HG03064 (cell line): Measurements from ENCODE around the gene AFAP1.

Source experiments
- ATAC-seq: cut with Tn5 transposase; IDR thresholded peaks from one replicate; pipeline ENCODE4 v1.9.1; 2021; ENCODE audit warnings: low read depth; ENCODE audit not compliant: unreplicated experiment

Gene AFAP1, protein sequence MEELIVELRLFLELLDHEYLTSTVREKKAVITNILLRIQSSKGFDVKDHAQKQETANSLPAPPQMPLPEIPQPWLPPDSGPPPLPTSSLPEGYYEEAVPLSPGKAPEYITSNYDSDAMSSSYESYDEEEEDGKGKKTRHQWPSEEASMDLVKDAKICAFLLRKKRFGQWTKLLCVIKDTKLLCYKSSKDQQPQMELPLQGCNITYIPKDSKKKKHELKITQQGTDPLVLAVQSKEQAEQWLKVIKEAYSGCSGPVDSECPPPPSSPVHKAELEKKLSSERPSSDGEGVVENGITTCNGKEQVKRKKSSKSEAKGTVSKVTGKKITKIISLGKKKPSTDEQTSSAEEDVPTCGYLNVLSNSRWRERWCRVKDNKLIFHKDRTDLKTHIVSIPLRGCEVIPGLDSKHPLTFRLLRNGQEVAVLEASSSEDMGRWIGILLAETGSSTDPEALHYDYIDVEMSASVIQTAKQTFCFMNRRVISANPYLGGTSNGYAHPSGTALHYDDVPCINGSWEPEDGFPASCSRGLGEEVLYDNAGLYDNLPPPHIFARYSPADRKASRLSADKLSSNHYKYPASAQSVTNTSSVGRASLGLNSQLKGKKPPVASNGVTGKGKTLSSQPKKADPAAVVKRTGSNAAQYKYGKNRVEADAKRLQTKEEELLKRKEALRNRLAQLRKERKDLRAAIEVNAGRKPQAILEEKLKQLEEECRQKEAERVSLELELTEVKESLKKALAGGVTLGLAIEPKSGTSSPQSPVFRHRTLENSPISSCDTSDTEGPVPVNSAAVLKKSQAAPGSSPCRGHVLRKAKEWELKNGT

DNA sequence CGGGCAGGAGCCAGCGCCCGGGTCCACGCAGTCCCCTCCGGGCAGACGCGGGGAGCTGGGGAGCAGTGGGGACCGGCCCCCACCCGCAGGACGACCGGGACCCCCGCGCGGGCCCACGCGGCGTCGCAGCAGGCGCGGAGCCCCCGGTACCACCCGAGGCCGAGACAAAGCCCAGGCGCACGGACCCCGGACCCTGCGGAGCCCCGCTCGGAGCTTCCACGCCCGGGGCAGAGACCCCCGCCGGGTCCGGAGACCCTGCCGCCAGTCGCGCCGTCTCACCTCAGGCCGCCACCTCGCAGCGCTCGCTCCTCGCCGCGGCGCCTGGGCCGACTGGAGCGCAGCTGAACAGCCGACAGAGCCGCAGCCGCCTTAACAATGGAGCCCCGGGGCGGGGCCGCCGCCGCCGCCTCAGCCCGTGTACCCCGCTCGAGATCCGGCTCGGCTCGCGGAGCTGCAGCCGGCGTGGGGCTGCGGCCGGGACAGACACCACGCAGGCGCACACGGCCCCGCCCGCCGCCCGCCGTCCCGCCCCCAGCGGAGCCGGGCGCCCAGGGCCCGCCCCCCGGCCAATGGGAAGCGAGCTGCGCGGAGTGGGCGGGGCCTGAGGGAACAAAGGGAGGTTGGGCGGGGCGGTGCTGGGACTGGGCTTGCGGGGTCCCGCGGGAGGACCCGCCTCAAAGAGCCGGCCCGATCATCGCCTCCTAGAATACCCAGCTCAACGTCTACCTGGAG is at the start of gene AFAP1:
Gene AFAP1, minus strand, starts transcription at position 485 of the 732 bp plus-strand sequence. CDS start 67,783 bp downstream, outside the sequence.
- no peak for ATAC-seq

DNA sequence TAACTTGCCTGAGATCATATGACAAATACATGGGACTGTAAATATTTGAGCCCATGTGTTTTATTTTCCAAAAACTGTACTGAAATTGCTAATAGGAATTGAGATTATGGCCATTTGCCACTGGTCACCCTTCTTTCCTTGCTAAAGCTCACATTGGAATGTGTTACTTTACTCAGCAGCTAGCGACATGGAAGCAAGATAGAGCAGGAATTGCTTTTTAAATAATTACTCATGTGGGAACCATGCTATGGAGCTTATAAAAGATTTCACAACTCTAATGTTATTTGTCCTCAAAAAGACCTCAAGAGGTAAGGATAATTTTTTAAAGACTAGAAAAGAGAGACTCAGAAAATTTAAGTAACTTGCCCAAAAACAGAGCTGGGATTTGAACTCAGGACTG is 48.8 kb upstream of the AFAP1 start:
- no peak for ATAC-seq

DNA sequence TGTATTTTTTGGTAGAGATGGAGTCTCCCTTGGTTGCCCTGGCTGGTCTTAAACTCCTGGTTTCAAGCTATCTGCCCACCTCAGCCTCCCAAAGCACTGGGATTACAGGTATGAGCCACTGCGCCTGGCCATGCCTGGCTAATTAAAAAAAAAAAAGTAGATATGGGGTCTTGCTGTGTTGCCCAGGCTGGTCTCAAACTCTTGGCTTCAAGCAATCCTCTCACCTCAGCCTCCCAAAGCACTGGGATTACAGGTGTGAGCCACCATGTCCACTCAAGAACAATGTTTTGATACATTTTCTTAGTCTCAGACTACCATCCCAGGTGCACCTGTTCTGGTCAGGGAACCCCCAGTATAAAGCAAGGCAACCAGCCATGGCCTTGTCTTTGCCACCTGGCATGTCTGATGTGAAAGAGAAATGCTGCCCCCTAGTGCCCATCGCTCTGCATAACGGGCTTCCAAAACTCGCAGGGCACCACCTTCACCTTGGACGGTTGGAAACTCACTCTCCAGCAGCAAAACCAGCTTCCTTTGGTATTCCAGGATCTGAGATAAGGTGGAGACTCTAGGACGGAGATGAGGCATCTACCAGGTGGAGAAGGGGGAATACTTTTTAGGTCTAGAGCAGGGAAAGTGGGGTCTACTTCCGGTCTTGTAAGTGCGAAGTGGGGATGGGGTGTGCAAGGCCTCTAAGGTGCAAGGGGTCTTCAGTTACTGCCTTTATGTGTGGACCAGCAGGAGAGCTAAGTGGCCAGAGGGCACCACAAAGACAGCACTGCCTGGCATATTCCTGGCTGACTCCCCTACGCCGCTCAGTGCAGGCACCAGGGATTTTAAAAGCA is 47.7 kb upstream of the AFAP1 start:
- ATAC-seq: no peak

DNA sequence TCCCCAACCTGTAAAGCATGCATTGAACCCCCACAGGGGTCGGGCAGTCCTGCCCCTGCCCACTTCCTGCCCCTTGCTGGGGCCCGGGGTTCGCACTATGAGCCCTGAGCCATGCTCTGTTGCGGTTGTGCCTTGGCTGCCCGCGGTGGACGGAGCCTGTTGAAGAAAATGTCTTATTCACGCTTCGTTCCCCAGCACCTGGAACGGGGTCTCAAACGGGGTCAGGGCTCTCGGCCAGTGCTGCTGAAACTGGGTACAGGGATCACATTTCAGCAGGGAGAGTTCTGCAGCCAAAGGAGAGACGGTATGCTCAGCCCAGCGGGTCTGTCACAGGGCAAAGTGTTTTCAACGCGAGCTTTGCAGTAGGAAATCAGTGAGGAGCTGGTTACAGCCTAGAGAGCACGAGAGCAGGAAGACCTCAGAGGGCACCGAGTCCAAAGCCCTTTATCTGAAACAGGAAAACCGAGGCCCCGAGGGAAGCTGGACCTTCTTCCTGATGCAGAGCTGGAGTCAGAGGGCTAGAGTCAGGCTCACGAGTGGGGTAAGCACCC is 46.3 kb upstream of the AFAP1 start:
- no peak for ATAC-seq

DNA sequence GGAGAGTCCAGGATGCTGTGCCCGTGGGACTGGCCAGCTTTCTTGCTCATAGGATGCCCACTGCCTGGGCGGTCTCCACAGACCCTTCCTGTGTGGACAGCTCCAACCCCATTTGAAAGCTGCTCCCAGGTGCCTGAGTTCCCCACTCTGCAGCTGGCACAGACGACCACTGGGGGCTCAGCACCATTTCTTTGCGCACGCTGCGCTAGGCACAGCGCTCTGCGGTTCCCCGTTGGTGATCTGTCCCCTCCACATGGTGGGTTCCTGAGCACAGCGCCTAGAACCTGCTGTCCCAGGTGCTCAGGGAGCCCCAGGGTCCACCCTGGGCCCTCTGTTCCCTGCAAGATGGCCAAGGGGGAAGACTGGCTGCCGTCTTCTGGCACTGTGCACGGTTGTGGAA is 45.4 kb upstream of the AFAP1 start:
- no peak for ATAC-seq

DNA sequence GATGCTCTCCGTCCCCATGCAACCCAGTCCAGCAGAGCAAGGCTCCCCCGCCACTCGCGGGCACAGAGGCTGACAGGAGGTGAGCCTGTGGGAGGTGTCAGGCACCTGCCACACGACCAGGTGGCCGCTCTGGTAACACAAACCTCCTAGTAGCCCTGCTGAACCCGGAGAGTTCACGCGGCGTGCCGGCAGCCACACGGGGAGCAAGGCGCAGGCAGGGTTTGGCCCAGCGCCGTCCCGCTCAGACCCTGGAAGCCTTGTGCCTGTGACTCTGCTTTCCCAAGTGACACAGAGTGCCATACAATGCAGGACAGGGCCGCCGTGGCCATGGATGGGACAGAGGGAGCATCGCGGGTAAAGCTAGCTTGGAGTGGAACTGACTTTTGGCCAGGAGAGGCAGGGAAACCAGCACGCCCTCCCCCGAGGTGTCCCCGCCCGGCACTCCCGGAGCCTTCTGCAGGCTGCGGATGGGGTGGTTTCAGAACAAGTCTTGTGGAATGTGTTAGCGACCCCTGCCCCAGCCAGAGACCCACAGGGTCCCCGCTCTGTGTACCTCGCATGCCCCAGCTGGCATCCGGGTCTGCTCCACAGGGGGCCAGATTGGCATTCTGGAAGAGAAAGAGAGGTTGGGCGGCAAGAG is 44.7 kb upstream of the AFAP1 start:
- no peak for ATAC-seq

DNA sequence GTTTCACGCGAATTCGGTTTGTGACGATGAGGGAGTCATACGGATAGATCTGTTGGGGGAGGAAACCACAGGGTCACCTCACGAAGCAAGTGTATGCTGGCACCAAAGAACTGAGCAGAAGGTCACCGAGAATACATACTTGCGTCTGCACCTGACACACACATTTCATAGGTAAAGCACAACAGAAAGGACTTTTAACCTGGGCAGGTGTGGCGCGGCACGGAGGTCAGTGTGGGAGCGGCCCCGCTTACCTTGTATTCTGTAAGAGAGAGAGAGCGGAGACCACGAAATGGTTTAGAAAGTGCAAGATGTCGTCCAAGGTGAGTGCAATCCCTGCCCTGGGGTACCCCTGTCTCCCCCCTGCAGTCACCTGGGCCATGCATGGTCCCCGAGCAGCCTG is 43.6 kb upstream of the AFAP1 start:
- no peak for ATAC-seq

DNA sequence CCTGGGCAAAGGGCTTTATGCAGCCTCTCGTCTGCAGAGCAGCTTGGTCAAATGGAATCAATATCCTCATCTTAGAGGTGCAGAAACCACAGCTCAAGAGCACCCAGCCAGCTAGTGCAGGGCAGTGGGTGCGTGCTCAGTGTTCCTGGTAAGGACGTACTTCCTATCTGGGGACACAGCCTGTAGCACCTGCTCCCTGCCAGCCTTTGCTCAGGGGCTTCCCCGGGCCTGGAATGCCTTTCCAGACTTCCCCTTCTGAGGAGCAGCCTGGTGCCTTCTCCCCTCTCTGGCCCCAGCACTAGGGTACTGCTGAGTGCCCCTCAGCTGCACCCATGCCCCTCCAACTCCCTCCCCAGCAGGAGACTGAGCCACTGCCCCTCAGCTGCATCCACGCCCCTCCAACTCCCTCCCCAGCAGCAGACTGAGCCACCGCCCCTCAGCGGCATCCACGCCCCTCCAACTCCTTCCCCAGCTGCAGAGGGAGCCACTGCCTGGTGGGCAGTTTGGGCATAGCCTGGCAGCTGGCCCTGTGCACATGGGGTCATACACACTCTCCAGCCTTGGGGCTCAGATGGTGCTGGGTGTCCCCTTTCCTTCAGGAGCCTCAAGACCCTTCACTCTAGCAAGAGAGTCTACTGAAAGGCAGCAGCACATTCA is 42.2 kb upstream of the AFAP1 start:
- ATAC-seq: no peak

DNA sequence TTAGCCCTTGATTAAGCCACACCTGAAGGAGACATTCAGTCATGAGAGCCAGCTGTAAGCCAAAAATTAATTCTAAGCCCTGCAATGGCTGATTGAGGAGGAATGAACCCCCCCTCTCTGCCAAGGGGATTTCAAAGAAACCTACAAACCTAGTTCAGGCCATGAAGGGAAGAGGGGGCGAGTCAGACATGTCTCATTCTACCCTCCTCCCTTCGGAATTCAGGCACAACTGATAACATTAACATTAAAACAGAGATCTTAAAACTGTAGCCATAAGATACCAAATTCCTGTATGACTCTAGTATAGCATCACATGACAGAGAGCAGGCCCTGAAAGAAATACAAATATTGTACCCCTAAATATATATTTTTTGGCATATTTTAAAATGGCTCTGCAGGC is 40.4 kb upstream of the AFAP1 start:
- ATAC-seq: no peak

DNA sequence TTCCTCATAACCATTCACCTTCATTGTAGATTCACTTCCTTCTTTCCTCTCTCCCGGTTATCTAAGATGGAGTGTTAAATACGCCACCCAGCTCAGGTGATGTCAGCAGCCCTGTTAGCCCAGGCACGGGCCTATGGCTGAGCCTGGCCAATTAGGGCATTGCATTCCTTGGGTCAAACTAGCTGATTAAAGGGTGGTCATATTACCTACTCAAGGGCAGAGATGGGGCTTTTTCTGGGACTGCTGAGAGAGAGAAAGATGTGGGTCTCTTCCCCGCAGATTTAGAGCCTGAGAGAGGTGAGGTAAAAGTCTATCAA is 39.9 kb upstream of the AFAP1 start:
- no peak for ATAC-seq

DNA sequence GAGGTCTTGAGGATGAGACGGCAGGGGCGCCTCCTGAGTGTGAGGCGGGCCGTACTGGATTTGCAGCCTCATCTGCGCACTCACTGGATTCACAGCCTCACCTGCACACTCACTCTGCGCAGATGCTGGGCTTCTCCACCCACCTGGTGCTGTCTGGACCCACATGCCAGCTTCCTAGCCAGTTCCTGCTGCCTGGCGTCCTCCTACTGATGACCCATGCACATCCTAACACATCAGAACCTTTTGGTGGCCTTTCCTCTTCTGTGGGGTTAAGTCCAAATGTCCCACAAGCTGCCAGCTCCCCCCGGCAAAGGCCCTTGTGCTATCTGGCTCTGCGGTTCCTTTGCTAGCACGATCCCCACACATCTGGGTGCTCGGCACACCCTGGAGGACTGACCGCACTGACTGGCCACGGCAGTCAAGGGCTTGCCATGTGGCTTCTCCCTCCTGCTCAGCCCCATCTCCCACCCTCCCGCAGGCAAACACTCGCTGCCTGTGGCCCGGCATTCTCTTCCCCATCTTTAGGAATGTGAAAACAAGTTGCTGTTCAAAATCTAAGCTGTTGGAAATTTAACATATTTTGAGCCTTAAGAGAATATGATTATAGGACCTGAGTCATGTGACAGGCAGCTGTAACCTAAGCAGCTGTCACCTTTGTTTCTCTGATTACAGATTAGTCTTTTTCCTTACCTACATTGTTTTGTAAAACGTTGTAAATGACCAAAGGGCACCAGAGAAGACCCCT is 39.4 kb upstream of the AFAP1 start:
- ATAC-seq: no peak

DNA sequence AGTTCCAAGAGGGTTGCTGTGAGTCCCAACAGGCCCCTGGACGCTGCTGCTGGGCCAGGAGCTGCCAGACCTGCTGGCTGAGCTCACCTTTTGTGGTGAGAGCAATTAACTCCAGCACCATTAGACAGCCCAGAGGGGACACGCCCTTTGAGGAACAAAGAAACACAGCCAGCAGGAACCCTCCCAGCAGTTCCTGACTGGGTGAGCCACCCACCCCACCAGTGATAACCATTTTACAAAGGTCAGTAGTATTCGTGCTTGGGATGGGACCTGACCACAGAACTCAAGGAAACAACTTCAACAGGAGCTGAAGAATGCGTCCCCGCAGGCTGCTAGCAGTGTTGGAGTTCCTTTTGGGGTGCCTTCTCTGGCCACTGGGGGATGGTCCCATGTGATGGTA is 38.8 kb upstream of the AFAP1 start:
- ATAC-seq: no peak

DNA sequence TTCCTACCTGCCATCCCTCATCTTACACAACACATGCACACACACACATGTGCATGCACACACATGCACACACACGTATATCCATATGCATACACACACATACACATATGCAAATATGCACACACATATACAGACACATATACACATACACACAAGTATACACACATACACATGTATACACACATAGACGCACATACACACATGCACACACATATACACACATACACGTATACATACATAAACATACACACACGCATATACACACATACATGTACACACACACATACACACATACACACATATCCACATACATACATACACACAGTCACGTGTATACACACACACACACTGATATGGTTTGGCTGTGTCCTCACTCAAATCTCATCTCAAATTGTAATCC is 37.0 kb upstream of the AFAP1 start:
- ATAC-seq: no peak

DNA sequence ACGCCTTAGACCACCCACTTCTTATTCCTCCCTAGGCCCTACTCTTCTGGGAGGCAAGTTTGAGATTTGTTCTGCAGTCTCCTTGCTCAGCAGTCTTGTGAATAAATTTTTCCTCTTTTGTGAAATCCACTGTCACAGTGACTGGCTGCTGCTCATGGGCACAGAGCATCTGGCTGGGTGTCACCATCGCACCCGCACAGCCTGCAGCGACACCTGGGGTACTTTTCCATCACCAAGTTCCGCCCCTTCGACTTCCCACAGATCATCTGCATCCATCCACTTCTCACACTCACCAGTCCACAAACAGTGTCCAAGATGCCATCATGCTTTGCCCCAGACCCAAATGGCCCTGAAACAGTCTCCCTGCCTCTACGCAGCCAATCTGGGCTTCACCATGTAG is 36.4 kb upstream of the AFAP1 start:
- no peak for ATAC-seq

DNA sequence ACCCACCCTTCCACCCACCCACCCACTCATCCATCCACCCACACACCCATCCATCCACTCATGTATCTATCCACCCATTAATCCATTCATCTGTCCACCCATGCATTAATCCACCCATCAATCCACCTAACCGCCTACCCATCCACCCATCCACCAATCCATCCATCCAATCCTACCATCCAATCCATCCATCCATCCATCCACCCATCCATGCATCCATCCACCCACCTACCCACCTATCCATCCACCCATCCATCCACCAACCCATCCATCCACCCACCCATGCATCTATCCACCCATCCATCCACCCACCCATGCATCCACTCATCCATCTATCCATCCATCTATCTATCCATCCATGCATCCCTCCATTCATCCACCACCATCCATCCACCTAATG is 34.8 kb upstream of the AFAP1 start:
- ATAC-seq: no peak

DNA sequence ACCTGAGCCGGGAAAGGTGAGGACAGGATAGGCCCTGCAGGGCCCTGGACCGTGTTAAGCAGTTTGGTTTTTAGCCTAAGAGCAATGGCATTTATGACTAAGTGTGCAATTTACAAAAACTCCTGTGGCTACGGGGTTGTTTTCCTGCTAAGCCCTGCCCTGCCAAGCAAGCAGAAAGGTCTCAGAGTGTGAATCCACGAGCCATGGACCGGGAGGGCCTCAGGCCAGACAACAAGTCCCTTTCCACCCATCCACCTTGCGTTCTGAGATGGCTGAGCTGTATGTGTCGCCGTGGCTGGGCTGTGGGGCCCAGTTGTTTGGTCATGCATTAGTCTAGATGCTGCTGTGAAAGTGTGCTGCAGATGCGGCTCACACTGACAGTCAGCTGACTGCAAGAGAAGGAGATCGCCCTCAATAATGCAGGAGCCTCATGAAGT is 33.9 kb upstream of the AFAP1 start:
- no peak for ATAC-seq

DNA sequence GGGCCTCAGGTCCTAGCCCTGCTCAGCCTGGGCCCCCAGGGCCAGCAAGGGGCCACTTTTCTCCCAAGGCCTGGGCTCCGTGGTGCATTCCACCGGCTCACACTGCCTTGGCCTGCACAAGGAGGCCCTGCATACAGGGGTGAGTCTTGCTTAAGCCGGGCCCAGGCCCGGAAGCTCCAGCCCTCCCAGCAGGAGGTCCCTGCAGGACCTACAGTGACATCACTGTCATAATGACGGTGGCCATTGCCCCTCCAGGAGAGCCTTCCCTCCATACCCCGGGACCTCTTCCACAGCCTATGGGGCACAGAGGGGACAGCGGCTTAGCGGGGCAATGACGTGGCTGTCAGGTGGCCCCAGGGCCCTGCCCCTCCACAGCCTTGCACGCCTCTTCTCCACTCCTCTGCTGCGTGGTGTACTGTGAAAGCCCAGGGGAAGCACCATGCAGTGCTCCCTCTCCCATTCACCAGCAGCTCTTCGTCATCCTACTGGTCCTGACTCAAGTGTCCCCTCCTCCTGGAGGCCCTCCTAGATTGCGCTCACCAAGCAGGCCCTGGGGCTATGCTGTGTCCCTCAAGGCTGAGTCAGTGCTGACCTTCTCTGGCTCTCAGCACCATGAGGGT is 32.3 kb upstream of the AFAP1 start:
- ATAC-seq: no peak

DNA sequence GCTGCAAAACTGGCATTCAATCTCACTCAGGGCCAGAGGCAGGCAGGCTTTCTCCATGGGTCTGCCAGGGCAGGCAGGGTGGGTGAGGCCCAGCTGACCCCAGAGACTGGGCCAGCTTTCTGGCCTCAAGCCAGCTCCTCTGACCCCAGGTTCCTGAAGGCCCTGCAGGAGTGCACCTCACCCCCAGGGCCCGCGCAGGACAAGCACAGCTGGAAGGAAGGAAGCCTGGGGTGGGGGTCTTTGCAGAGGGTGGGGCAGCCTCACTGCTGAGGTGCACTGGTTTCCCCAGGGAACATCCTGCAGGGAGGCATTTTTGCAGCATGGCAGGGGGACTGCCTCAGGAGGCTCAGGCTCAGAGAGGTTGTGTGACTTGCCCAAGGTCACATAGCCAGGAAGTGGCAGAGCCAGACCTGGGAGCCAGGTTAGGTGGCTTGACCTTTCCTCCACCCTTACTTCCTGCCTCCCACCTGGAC is 31.5 kb upstream of the AFAP1 start:
- no peak for ATAC-seq
